ENCODE data around the gene PRM3. TPM values are rescaled to one million over a fixed set of nuclear protein-coding genes. Genes with fewer than 3 reads are reported as not detected.

PRM3 gene
- total RNA-seq, 1 experiment from 2014 or later: not detected

DNA sequence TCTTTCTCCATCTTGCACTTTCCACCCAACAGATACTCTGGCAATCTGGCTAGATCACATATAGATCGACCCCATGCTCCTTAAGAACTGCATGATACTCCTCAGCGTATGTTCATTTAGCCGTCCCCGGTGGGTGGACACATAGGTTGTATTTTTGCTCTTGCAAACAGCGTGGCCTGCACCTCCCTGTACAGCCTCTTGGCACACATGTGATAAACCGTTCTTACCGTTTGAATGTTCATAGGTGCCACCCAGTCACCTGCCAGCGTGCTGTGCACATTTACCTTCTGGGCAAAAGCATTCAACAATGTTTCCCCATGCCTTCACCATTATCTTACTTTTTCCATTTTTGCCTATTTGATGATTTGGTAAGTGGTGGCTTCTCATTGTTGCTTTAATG is 10.5 kb downstream of the PRM3 start:
- TF ChIP-seq, protein P1, sequence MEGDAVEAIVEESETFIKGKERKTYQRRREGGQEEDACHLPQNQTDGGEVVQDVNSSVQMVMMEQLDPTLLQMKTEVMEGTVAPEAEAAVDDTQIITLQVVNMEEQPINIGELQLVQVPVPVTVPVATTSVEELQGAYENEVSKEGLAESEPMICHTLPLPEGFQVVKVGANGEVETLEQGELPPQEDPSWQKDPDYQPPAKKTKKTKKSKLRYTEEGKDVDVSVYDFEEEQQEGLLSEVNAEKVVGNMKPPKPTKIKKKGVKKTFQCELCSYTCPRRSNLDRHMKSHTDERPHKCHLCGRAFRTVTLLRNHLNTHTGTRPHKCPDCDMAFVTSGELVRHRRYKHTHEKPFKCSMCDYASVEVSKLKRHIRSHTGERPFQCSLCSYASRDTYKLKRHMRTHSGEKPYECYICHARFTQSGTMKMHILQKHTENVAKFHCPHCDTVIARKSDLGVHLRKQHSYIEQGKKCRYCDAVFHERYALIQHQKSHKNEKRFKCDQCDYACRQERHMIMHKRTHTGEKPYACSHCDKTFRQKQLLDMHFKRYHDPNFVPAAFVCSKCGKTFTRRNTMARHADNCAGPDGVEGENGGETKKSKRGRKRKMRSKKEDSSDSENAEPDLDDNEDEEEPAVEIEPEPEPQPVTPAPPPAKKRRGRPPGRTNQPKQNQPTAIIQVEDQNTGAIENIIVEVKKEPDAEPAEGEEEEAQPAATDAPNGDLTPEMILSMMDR (conservative IDR thresholded peaks at IDR 0.05): no peak
- H3K56ac ChIP-seq (ENCODE audit: insufficient read length, low read depth, low read length): no peak overlapping the region
- H3K14ac ChIP-seq (ENCODE audit: insufficient read depth, low read length): no peak overlapping the region
- peaks cover 5% of the 10 kb centered on the region; the same call in 1 of the 2 replicates for H3K4me1 ChIP-seq (ENCODE audit: insufficient read depth, low read length)
- H4K20me1 ChIP-seq (ENCODE audit: control insufficient read depth, insufficient read depth, insufficient read length): no peaks in the 10 kb centered on the region
- H3K79me1 ChIP-seq (ENCODE audit: insufficient read depth, low read depth, low read length, poor library complexity, severe bottlenecking): no peaks in the 10 kb centered on the region
- H4K91ac ChIP-seq (ENCODE audit: insufficient read length, low read depth, low read length): no peak overlapping the region
- H3K23me2 ChIP-seq (ENCODE audit: insufficient read length, low read depth, low read length, poor library complexity, severe bottlenecking): no peaks in the 10 kb centered on the region
- H3K23ac ChIP-seq (ENCODE audit: insufficient read length, low read depth, low read length): no peak overlapping the region
- Mint-ChIP-seq H3K4me3 (no peak overlapping the region), H3K4me1 (peaks cover 7 to 10% of the 10 kb centered on the region in 2 experiments), H3K9me3 (no peaks in the 10 kb centered on the region), H3K36me3 (ENCODE audit: insufficient read depth in 1 of 3, low read depth in 3 of 3) (no peaks in the 10 kb centered on the region), H3K27ac (peak overlapping the region in 1 of 3 experiments; percentile 16; a peak in 2 of 7 replicates), H3K27me3 (ENCODE audit: low read depth) (no peaks in the 10 kb centered on the region; the same call in 1 of the 2 replicates)
- H3K4ac ChIP-seq (ENCODE audit: low read depth, low read length): no peak overlapping the region
- no peak overlapping the region for H2BK120ac ChIP-seq (ENCODE audit: low read depth, low read length, poor library complexity, severe bottlenecking)
- no peak overlapping the region for H4K5ac ChIP-seq (ENCODE audit: insufficient read length, low read depth, low read length)
- H3K79me2 ChIP-seq (ENCODE audit: insufficient read depth, low read length): no peaks in the 10 kb centered on the region
- H2AFZ ChIP-seq (ENCODE audit: low read length): no peak overlapping the region
- H3K9ac ChIP-seq (ENCODE audit: extremely low read depth, insufficient read length, low read length): no peak overlapping the region
- no peak overlapping the region for H2BK20ac ChIP-seq (ENCODE audit: low read depth, low read length, poor library complexity, severe bottlenecking)
- no CpG with 5 or more reads among the region's 8 CpGs for WGBS (ENCODE audit: extremely low coverage, insufficient read length, low lambda C conversion rate)
- no peak overlapping the region for H2BK12ac ChIP-seq (ENCODE audit: insufficient read length, low read depth, low read length)
- no peaks in the 10 kb centered on the region for H3K27me3 ChIP-seq (ENCODE audit: insufficient read depth, low read length)
- H3K4me2 ChIP-seq (ENCODE audit: insufficient read depth, insufficient read length, low read length): no peak overlapping the region
- no peak overlapping the region for H3K18ac ChIP-seq (ENCODE audit: insufficient read length, low read depth, low read length)
- no peaks in the 10 kb centered on the region for H3K9me3 ChIP-seq (ENCODE audit: control insufficient read depth, low read depth, low read length)
- H3T11ph ChIP-seq (ENCODE audit: low read length): no peak overlapping the region
- no peak overlapping the region for H3K27ac ChIP-seq (ENCODE audit: insufficient read length, low read depth, low read length)
- H2BK15ac ChIP-seq (ENCODE audit: low read depth, low read length): no peak overlapping the region
- H2AK5ac ChIP-seq (ENCODE audit: insufficient read length, low read length): no peak overlapping the region
- no peak overlapping the region for H2BK5ac ChIP-seq (ENCODE audit: insufficient read length, low read length)
- DNase-seq: no peak
- no peak overlapping the region for H4K8ac ChIP-seq (replicated peaks; ENCODE audit: insufficient read length, low read depth, low read length)

Data from H9 (cell line).